SK-N-MC (cell line): ENCODE measurements around the gene ZNF774.

ENCODE experiments used
- EZH2 ChIP-seq: fragments of 200-600 bp; sonication (generic); IDR thresholded peaks from one replicate; pipeline ENCODE4 v1.6.1; 2017; ENCODE audit warnings: antibody characterized with exemption
- FOXP2 ChIP-seq: optimal IDR thresholded peaks from 2 replicates; pipeline ENCODE3; 2011; ENCODE audit warnings: mild to moderate bottlenecking, moderate library complexity; ENCODE audit not compliant: insufficient read depth; ENCODE audit errors: extremely low read length, control extremely low read depth
- POLR2AphosphoS5 ChIP-seq: IDR thresholded peaks from 2 replicates; pipeline ENCODE4 v1.6.1; 2012; ENCODE audit warnings: mild to moderate bottlenecking, low read depth, low read length, borderline replicate concordance

- TF ChIP-seq EZH2 (no peak), POLR2AphosphoS5 (no peak), FOXP2 (no peak)
These were observed 15.5 kb downstream of the ZNF774 start for GRCh38 chr15:90367576-90367975.
